Measurements from ENCODE around the gene TFB2M.
A peak's percentile ranks its signal among the peaks of the same experiment; 100 is the strongest.
"Not testable (repeated sequence)": the region's sequence is repeated elsewhere in the genome, so short reads cannot be mapped to it uniquely, and the experiment has no call there.

Gene TFB2M

GRCh38 chr1:246583056-246583440 lies 17.0 kb upstream of the TFB2M start:
- DNase-seq (ENCODE audit: low spot score) (no peak), FAIRE-seq (no peak)

GRCh38 chr1:246582301-246583055 lies 16.4 kb upstream of the TFB2M start:
- DNase-seq (ENCODE audit: low spot score) (no peak), FAIRE-seq (no peak)

- no peak for DNase-seq (ENCODE audit: low spot score)
- no peak for FAIRE-seq
Measured at GRCh38 chr1:246580497-246581370, 14.7 kb upstream of the TFB2M start.

- FAIRE-seq, result no peak
- no peak for DNase-seq (ENCODE audit: low spot score)
Measured at GRCh38 chr1:246579818-246580217, 13.8 kb upstream of the TFB2M start.

- DNase-seq (ENCODE audit: low spot score) (no peak), FAIRE-seq (no peak)
Measured at GRCh38 chr1:246577720-246578106, 11.7 kb upstream of the TFB2M start.

- FAIRE-seq, result no peak
Measured at GRCh38 chr1:246577082-246577719, 11.1 kb upstream of the TFB2M start.

GRCh38 chr1:246576709-246577032 lies 10.6 kb upstream of the TFB2M start:
- no peak for FAIRE-seq
- DNase-seq (ENCODE audit: low spot score), result no peak

More at GRCh38 chr1:246577082-246577719, 11.1 kb upstream of the TFB2M start:
- DNase-seq (ENCODE audit: low spot score), result no peak

GRCh38 chr1:246573491-246573890 lies 7.4 kb upstream of the TFB2M start:
- FAIRE-seq, result no peak
- no peak for DNase-seq (ENCODE audit: low spot score)

GRCh38 chr1:246572785-246573184 lies 6.7 kb upstream of the TFB2M start:
- FAIRE-seq (no peak), DNase-seq (ENCODE audit: low spot score) (no peak)

GRCh38 chr1:246571953-246572352 lies 5.9 kb upstream of the TFB2M start:
- FAIRE-seq (no peak), DNase-seq (ENCODE audit: low spot score) (no peak)

- FAIRE-seq; DNase-seq (ENCODE audit: low spot score): not testable (repeated sequence)
Measured at GRCh38 chr1:246571309-246571708, 5.2 kb upstream of the TFB2M start.

- FAIRE-seq, result no peak
- DNase-seq (ENCODE audit: low spot score), result peak; percentile 29
Measured at GRCh38 chr1:246569248-246570238, 3.5 kb upstream of the TFB2M start.

- no peak for FAIRE-seq
- no peak for DNase-seq (ENCODE audit: low spot score)
Measured at GRCh38 chr1:246567646-246568235, 1.7 kb upstream of the TFB2M start.

GRCh38 chr1:246566813-246567645 lies 968 bp upstream of the TFB2M start:
- FAIRE-seq (no peak), DNase-seq (ENCODE audit: low spot score) (peak; percentile 24)

- no peak for FAIRE-seq
- DNase-seq (ENCODE audit: low spot score), result no peak
Measured at GRCh38 chr1:246565751-246566127, 322 bp downstream of the TFB2M start.

GRCh38 chr1:246564839-246565750 lies 966 bp downstream of the TFB2M start:
- DNase-seq (ENCODE audit: low spot score) (no peak), FAIRE-seq (no peak)

- not testable (repeated sequence) for DNase-seq (ENCODE audit: low spot score); FAIRE-seq
Measured at GRCh38 chr1:246560833-246561232, 5.2 kb downstream of the TFB2M start.

- no peak for FAIRE-seq
Measured at GRCh38 chr1:246559310-246559709, 6.8 kb downstream of the TFB2M start.

GRCh38 chr1:246558041-246558440 lies 8.0 kb downstream of the TFB2M start:
- no peak for DNase-seq (ENCODE audit: low spot score)
- no peak for FAIRE-seq

More at GRCh38 chr1:246559310-246559709, 6.8 kb downstream of the TFB2M start:
- DNase-seq (ENCODE audit: low spot score), result no peak

All from RCC 7860 (cell line).